ENCODE data around the gene EMC9.

GRCh38 chr14:24156840-24157239 is 15.4 kb upstream of the EMC9 start:
- TF ChIP-seq, protein P1, sequence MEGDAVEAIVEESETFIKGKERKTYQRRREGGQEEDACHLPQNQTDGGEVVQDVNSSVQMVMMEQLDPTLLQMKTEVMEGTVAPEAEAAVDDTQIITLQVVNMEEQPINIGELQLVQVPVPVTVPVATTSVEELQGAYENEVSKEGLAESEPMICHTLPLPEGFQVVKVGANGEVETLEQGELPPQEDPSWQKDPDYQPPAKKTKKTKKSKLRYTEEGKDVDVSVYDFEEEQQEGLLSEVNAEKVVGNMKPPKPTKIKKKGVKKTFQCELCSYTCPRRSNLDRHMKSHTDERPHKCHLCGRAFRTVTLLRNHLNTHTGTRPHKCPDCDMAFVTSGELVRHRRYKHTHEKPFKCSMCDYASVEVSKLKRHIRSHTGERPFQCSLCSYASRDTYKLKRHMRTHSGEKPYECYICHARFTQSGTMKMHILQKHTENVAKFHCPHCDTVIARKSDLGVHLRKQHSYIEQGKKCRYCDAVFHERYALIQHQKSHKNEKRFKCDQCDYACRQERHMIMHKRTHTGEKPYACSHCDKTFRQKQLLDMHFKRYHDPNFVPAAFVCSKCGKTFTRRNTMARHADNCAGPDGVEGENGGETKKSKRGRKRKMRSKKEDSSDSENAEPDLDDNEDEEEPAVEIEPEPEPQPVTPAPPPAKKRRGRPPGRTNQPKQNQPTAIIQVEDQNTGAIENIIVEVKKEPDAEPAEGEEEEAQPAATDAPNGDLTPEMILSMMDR (IDR thresholded peaks at IDR 0.05) = no peak
- no peak for TF ChIP-seq EP300 (IDR thresholded peaks at IDR 0.05)
